HepG2 (cell line): ENCODE data around the gene CIB2. TPM values are rescaled to one million over a fixed set of nuclear protein-coding genes. Genes with fewer than 3 reads are reported as not detected.
A peak's percentile ranks its signal among the peaks of the same experiment; 100 is the strongest.

Experiments used
- IKZF5 ChIP-seq: IDR thresholded peaks from 2 replicates; pipeline ENCODE4 v1.6.1; 2018; ENCODE audit warnings: missing genetic modification reagents, mild to moderate bottlenecking, missing compliant biosample characterization
- IRX3 ChIP-seq: sonication (generic); formaldehyde crosslinking; IDR thresholded peaks from 2 replicates; pipeline ENCODE4 v1.8.1; 2023; ENCODE audit warnings: mild to moderate bottlenecking, low read depth, missing genetic modification reagents, borderline replicate concordance
- SOX13 ChIP-seq, 3 experiments: fragments of 450-650 bp in 1 of 3; sonication (generic) in 1 of 3; formaldehyde crosslinking in 1 of 3; IDR thresholded peaks in 2 of 3; conservative IDR thresholded peaks in 1 of 3; 2 replicates each; pipeline versions ENCODE4 v1.5.0 to v1.6.1; 2016 to 2020; ENCODE audit warnings: antibody characterized with exemption in 1 of 3, mild to moderate bottlenecking in 1 of 3, missing compliant biosample characterization in 1 of 3, missing genetic modification reagents in 1 of 3, moderate library complexity in 1 of 3
- SSRP1 ChIP-seq: IDR thresholded peaks from 2 replicates; pipeline ENCODE4 v1.6.1; 2016; ENCODE audit warnings: control low read depth
- TEAD3 ChIP-seq: optimal IDR thresholded peaks from 2 replicates; pipeline ENCODE3; 2016; ENCODE audit warnings: borderline replicate concordance
- ZC3H13 ChIP-seq: sonication (generic); formaldehyde crosslinking; IDR thresholded peaks from 2 replicates; pipeline ENCODE4 v1.8.1; 2023; ENCODE audit warnings: mild to moderate bottlenecking, missing genetic modification reagents, moderate library complexity
- ZNF350 ChIP-seq: sonication (generic); formaldehyde crosslinking; IDR thresholded peaks from 2 replicates; pipeline ENCODE4 v1.4.0; 2020; ENCODE audit warnings: mild to moderate bottlenecking, low read depth, missing genetic modification reagents, borderline replicate concordance
- ZSCAN30 ChIP-seq: sonication (generic); formaldehyde crosslinking; IDR thresholded peaks from 2 replicates; pipeline ENCODE4 v1.5.0; 2020; ENCODE audit warnings: mild to moderate bottlenecking, missing genetic modification reagents
- polyA plus RNA-seq, 8 experiments: library from polyadenylated mRNA; depleted of rRNA in 3 of 8; stranded (reverse) in 7 of 8; unstranded in 1 of 8; fragments of >200 nt; fragmentation: Illumina TruSeq in 4 of 8; extraction: Trizol in 4 of 8; gene quantifications; 2 replicates each; pipeline versions ENCODE4 v1.2.1 to v1.2.3, GENCODE V29; 2011 to 2016; ENCODE audit warnings: low read depth in 4 of 8, missing spikeins in 1 of 8, mixed read lengths in 1 of 8; ENCODE audit not compliant: insufficient read depth in 1 of 8
- total RNA-seq, 5 experiments: library from RNA; depleted of rRNA; stranded (reverse); fragments of >200 nt; fragmentation: Illumina TruSeq; extraction: Trizol; gene quantifications; 2 replicates each; pipeline ENCODE4 v1.2.3, GENCODE V29; 2016; ENCODE audit warnings: low read depth in 1 of 5
- TF ChIP-seq, protein P1 (sequence below): sonication (generic); formaldehyde crosslinking; IDR thresholded peaks from 2 replicates; pipeline ENCODE4 v1.4.0; 2020; ENCODE audit warnings: missing genetic modification reagents

Gene CIB2
- total and polyA plus RNA-seq, 2 of the 13 experiments (the other 11 are each of a cell fraction or from before 2014, with no cell fraction given), result 1.4 to 1.5 TPM

GRCh38 chr15:78108300-78109084 is 22.8 kb downstream of the CIB2 start (continued):
- 0 out of 2 replicates have a peak, but pooled peaks have one; percentile 31 for TF ChIP-seq SSRP1 (CRISPR knock-in tag)
- TF ChIP-seq ZSCAN30 (CRISPR knock-in tag), result no peak
- peak; percentile 38 for TF ChIP-seq TEAD3 (CRISPR knock-in tag)
- TF ChIP-seq IRX3, result no peak
- no peak for TF ChIP-seq SOX13 (IDR thresholded peaks at IDR 0.05)
- TF ChIP-seq SOX13 (CRISPR knock-in tag; conservative IDR thresholded peaks at IDR 0.05 in 1 of 2, IDR thresholded peaks at IDR 0.05 in 1 of 2), result 0 out of 4 replicates have a peak, but pooled peaks of 1 of the 2 experiments have one; percentile 20
- TF ChIP-seq, protein P1, sequence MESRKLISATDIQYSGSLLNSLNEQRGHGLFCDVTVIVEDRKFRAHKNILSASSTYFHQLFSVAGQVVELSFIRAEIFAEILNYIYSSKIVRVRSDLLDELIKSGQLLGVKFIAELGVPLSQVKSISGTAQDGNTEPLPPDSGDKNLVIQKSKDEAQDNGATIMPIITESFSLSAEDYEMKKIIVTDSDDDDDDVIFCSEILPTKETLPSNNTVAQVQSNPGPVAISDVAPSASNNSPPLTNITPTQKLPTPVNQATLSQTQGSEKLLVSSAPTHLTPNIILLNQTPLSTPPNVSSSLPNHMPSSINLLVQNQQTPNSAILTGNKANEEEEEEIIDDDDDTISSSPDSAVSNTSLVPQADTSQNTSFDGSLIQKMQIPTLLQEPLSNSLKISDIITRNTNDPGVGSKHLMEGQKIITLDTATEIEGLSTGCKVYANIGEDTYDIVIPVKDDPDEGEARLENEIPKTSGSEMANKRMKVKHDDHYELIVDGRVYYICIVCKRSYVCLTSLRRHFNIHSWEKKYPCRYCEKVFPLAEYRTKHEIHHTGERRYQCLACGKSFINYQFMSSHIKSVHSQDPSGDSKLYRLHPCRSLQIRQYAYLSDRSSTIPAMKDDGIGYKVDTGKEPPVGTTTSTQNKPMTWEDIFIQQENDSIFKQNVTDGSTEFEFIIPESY (CRISPR knock-in tag), result peak; percentile 85
- TF ChIP-seq IKZF5, result peak; percentile 34; the same call in 1 of the 2 replicates
- peak; percentile 36; the same call in 1 of the 2 replicates for TF ChIP-seq ZNF350 (CRISPR knock-in tag)
- no peak for TF ChIP-seq ZC3H13
